ENCODE results near the gene TDRKH. TPM values are rescaled to one million over a fixed set of nuclear protein-coding genes. Genes with fewer than 3 reads are reported as not detected.

The TDRKH gene
- total RNA-seq, 4 donors from 2014 or later, result 1.1 to 5.3 (median 2.3) TPM

DNA sequence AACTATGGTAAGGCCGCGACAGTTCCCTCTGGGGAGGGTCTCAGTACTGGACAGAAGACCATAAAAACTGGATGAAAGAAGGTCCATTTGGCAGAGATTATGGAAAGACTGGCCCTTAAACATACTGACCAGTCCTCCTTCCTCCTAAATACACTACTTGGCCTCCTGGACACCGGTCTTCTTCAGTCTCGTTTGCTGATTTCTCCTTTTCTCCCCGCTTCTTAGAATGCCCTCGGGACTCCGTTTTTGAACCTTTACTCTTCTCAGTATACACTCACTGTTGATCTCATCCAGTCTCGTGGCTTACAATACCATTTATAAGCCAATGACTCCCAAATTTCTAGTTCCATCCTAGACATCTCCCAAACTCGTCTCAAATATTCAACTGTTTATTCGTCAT is 26.3 kb downstream of the TDRKH start:
- Histone ChIP-seq H3K27me3 (no peaks in the 10 kb centered on the region), H3K27ac (peak overlapping the region; percentile 88 to 95 (median 94)), H3K36me3 (peaks cover 3 to 33% (median 8%) of the 10 kb centered on the region in 3 donors), H3K4me1 (peaks cover 8 to 25% (median 13%) of the 10 kb centered on the region in 3 donors), H3K9me3 (no peaks in the 10 kb centered on the region), H3K4me3 (peak overlapping the region; percentile 78 to 98 (median 83))
- intact Hi-C loops (cut with DNase I), result no loop called here
- TF ChIP-seq CTCF (IDR thresholded peaks at IDR 0.05) (no peak), POLR2A (IDR thresholded peaks at IDR 0.05) (no peak)
- 46 to 60% methylated on average over 10 of the region's 10 CpGs for WGBS, 2 donors
- DNase-seq, result no peak

DNA sequence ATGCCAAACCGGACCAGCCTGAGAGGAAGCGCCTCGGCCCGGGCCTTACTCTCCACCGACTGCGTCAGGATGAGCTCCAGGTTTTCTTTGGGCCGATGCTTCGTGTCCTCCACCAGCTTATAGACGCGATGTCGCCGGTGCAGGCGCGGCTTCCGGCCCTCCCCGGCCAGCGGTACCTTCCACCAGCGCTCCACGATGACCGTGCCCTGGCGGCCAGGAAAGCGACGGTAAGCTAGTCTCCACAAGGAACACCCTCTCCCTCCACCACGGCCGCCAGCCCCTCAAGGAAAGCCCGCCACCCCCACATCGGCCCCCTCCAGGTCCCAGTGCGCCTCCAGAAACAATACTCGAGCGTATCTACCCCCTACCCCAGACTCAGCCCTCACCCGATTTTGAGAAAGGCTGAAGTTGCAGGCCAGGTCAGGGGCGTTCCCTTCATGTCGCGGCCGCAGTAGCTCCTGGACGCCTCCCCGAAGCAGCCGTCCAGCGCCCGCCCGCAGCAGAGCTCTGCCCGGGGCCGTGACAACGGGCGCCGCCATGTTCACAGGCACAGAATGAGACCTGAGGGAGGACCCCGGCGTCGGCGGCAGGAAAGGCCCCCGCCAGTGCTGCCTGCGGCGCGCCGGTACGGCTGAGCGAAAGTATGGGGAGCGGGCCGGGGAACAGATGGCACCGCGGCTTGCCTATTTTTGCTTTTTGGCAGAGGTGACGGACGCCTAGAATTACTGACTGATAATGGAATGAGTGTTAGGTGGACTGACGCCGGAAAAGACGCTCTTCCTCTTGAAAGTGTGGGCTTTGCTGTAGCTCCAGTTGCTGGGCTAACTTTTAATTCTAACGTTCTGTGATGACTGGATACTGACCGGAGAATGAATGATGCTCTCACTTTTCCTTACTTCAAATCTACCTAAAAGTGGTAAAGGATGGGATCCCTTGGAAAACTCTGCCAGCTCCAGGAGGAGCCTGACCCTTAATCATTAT is 27.1 kb downstream of the TDRKH start, which contains the start of gene MRPL9:
TSS of gene MRPL9 (minus strand) at position 556 of the 981 bp plus-strand sequence. CDS start at position 539, 17 bp downstream.
- Histone ChIP-seq H3K36me3 (peaks cover 3 to 41% (median 15%) of the 10 kb centered on the region in 3 donors), H3K4me3 (peak within 1 kb of the TSS; percentile 78 to 98 (median 83)), H3K9me3 (no peaks in the 10 kb centered on the region), H3K27ac (peak within 1 kb of the TSS; percentile 88 to 95 (median 94)), H3K27me3 (no peaks in the 10 kb centered on the region), H3K4me1 (peaks cover 8 to 23% (median 13%) of the 10 kb centered on the region in 3 donors)
- intact Hi-C loops (cut with DNase I), result no loop called here
- DNase-seq, result no peak
- TF ChIP-seq POLR2A (IDR thresholded peaks at IDR 0.05) (peak in 2 of 4 donors; percentile 28 to 36), CTCF (IDR thresholded peaks at IDR 0.05) (no peak)
- WGBS, 2 donors, result 0 to 1% methylated on average over 9 to 10 of the region's 68 CpGs

DNA sequence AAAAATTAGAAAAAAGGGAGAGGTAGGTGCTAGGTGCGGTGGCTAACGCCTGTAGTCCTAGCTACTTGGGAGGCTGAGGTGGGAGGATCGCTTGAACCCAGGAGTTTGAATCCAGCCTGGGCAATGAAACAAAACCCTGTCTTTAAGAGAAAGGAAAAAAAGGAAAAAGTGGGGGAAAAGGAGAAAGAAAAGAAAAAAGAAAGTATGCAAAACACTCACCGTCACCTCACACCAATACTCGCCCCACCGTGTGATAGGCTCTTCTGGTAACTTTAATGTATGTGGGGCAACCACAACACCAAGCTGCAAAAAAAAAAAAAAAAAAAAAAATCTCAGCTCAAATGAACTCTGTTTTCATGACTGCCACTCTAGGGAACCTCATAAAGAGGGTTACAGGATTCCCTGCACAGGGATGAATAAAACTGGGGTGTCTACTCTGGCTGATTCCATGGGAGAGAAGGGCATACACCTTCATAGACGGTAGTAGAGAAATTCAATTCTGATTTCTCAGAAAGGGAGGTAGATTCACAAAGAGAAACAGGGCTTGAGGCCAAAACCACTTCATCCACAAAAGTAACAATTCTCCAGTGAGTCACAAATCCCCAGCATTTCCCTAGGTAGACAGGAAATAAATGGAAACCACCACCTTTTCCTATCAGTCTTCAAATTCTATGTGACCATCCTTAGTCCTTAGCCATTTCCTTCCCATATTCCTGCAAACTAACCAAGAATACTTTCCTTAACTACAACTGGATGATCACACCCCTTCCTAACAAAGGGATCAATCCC is 29.5 kb downstream of the TDRKH start:
- TF ChIP-seq CTCF (IDR thresholded peaks at IDR 0.05) (no peak), POLR2A (IDR thresholded peaks at IDR 0.05) (no peak)
- intact Hi-C loops (cut with DNase I), result no loop called here
- no peak overlapping the region for H3K4me3 ChIP-seq
- H3K27ac ChIP-seq, result no peak overlapping the region
- no peaks in the 10 kb centered on the region for H3K27me3 ChIP-seq
- H3K9me3 ChIP-seq, result no peaks in the 10 kb centered on the region
- WGBS, 2 donors, result 87 to 93% methylated on average over 7 of the region's 7 CpGs
- no peak for DNase-seq
- peaks cover 3 to 45% (median 15%) of the 10 kb centered on the region in 3 donors for H3K36me3 ChIP-seq
- H3K4me1 ChIP-seq, result peaks cover 8 to 19% (median 13%) of the 10 kb centered on the region in 3 donors

DNA sequence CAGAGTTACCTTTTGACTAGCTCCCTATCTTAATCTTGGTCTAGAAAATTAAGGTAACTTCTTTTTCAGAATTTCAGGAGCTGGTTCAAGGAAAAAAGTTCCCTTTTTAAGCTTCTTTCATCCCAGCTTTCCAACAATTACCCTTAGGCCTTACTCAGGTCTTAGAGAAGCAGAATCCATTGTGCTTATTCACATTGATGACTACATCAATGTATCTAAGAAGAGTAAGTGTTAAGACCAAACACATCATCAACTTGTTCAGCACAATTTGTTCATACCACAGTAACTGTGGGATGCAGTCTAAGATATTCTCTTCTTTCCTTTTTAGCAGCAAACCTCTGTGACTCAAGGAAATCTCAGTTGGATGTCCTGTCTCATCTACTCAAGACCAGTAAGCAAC is 31.1 kb downstream of the TDRKH start:
- DNase-seq, result no peak
- Histone ChIP-seq H3K27ac (no peak overlapping the region), H3K36me3 (peaks cover 3 to 45% (median 15%) of the 10 kb centered on the region in 3 donors), H3K9me3 (no peaks in the 10 kb centered on the region), H3K4me3 (no peak overlapping the region), H3K4me1 (peaks cover 5 to 15% (median 11%) of the 10 kb centered on the region in 3 donors), H3K27me3 (no peaks in the 10 kb centered on the region)
- intact Hi-C loops (cut with DNase I), result no loop called here
- TF ChIP-seq CTCF (IDR thresholded peaks at IDR 0.05), result no peak
- no peak for TF ChIP-seq POLR2A (IDR thresholded peaks at IDR 0.05)

Measured in esophagus squamous epithelium (tissue), 5 donors.